ENCODE data around the gene ADCYAP1R1.

DNA sequence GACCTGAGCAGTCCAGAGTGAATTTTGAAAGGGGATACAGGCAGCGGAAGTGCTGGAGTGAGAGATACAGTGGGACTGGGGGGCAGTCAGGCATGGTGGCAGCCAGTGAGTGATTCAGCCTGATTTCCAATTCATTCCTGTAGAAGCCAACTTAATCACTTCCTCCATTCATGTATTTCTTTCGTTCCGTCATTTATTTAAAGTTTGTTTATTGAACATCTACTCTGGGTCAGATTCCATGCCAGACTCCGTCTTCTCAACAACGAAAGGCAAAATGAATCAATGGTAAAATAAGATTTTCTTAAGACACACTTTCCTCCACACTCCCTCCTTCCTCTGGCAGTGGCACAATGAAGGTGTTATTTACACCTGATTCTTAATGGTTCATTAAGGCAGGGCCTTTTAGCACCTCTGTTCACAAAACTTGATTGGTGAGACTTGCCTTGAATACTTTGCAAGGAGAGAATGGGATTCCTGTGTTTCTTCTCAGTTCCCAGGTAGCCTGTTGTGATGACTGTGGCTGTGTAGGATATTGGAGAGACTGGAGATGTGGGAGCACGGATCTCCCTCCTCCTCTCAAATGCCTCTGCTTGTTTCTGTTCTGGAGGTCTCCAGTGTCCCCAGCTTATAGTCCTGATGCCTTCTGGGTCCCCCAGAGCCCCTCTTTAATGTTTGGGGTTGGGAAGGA, 27.9 kb downstream of the ADCYAP1R1 start:
- TF ChIP-seq, protein P1, sequence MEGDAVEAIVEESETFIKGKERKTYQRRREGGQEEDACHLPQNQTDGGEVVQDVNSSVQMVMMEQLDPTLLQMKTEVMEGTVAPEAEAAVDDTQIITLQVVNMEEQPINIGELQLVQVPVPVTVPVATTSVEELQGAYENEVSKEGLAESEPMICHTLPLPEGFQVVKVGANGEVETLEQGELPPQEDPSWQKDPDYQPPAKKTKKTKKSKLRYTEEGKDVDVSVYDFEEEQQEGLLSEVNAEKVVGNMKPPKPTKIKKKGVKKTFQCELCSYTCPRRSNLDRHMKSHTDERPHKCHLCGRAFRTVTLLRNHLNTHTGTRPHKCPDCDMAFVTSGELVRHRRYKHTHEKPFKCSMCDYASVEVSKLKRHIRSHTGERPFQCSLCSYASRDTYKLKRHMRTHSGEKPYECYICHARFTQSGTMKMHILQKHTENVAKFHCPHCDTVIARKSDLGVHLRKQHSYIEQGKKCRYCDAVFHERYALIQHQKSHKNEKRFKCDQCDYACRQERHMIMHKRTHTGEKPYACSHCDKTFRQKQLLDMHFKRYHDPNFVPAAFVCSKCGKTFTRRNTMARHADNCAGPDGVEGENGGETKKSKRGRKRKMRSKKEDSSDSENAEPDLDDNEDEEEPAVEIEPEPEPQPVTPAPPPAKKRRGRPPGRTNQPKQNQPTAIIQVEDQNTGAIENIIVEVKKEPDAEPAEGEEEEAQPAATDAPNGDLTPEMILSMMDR (IDR thresholded peaks at IDR 0.05): no peak
- TF ChIP-seq POLR2A (IDR thresholded peaks at IDR 0.05): no peak

All from tibial nerve (tissue), 3 donors.